Left lung (tissue), 10 donors: ENCODE results near the gene SLC9A9. TPM values are rescaled to one million over a fixed set of nuclear protein-coding genes. Genes with fewer than 3 reads are reported as not detected.
A peak's percentile ranks its signal among the peaks of the same experiment; 100 is the strongest.

ENCODE experiments used
- ATAC-seq: fragments of 200-7000 bp; cut with Tn5 transposase; one replicate; pipeline ENCODE4 v1.9.1; 2020; ENCODE audit warnings: moderate library complexity
- DNase-seq, 4 donors: peaks; one replicate each; pipeline ENCODE4 v3.0.0-alpha.2; 2013 to 2020
- H3K27ac ChIP-seq, 2 donors: fragments of 200-600 bp; sonication (generic) in 1 of 2; one replicate each; pipeline versions ENCODE4 v1.5.0 to v1.8.0; 2020 to 2021
- H3K27me3 ChIP-seq, 2 donors: fragments of 200-600 bp; sonication (generic) in 1 of 2; one replicate each; pipeline versions ENCODE4 v1.5.0 to v1.8.0; 2020 to 2021
- H3K36me3 ChIP-seq, 2 donors: fragments of 200-600 bp; sonication (generic) in 1 of 2; one replicate each; pipeline versions ENCODE4 v1.5.0 to v1.8.0; 2020 to 2021
- H3K4me1 ChIP-seq, 2 donors: fragments of 200-600 bp; one replicate each; pipeline ENCODE4 v1.8.0; 2021
- H3K4me3 ChIP-seq, 2 donors: fragments of 200-600 bp; sonication (generic) in 1 of 2; one replicate each; pipeline versions ENCODE4 v1.5.0 to v1.8.0; 2020 to 2021; ENCODE audit warnings: mild to moderate bottlenecking in 1 of 2
- H3K9me3 ChIP-seq, 2 donors: fragments of 200-600 bp; sonication (generic) in 1 of 2; one replicate each; pipeline versions ENCODE4 v1.5.0 to v1.8.0; 2020 to 2021
- CTCF ChIP-seq, 2 donors: fragments of 200-600 bp; sonication (generic) in 1 of 2; IDR thresholded peaks; one replicate each; pipeline versions ENCODE4 v1.5.0 to v1.8.0; 2021; ENCODE audit warnings: antibody characterized with exemption in 2 of 2
- intact Hi-C, 2 donors: fragments of 100-400 bp; cut with DNase I; formaldehyde crosslinking; loops; one replicate each; pipeline versions ENCODE4 v1.11.2 to v1.14.2; 2022
- polyA plus RNA-seq, 6 donors: library from polyadenylated mRNA; unstranded; fragments of 120-200 nt; gene quantifications; one replicate each; pipeline ENCODE4 v1.2.1, GENCODE V29; 2013; ENCODE audit not compliant: insufficient read length in 6 of 6
- total RNA-seq, 2 donors: library from RNA; stranded (reverse); fragmentation: NEBNext Ultra II Directional; extraction: Animal tissue kit (Norgen Biotek cat#: 25700); gene quantifications; one replicate each; pipeline ENCODE4 v1.2.1, GENCODE V29; 2021
- donor health status: DM: no; HTN: yes; CAD: no.
- donor health status: DM: no; HTN: no; CAD: no.

Gene SLC9A9
- total and polyA plus RNA-seq, 8 donors, result 13.9 to 19.6 (median 16.8) TPM

DNA sequence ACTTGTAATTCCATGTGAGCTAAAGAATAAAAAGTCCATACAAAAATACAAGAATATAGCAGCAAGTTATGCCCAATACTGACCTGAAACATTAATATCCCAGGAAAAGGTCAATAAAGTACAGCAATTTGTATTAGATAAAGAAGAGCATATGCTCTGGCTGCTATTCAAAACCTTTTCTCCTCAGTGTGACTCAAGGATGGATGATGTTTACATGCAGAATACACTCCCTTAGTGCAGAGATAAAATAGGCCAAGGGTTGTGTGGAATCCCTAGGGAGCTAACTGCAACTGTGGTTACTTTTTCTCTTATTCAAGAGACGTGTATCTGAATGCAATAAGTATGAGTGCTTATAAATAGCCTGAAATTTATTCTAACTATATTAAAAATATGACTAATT, 78.7 kb downstream of the SLC9A9 start:
- peaks cover 0 to 6% of the 10 kb centered on the region in 2 donors for H3K4me1 ChIP-seq
- H3K27ac ChIP-seq, result no peak overlapping the region
- H3K36me3 ChIP-seq, result no peaks in the 10 kb centered on the region
- DNase-seq (no peak), ATAC-seq (no peak)
- H3K27me3 ChIP-seq, result no peaks in the 10 kb centered on the region
- H3K4me3 ChIP-seq, result no peak overlapping the region
- intact Hi-C loops, result no loop called here
- H3K9me3 ChIP-seq, result no peaks in the 10 kb centered on the region
- no peak for TF ChIP-seq CTCF (IDR thresholded peaks at IDR 0.05)

DNA sequence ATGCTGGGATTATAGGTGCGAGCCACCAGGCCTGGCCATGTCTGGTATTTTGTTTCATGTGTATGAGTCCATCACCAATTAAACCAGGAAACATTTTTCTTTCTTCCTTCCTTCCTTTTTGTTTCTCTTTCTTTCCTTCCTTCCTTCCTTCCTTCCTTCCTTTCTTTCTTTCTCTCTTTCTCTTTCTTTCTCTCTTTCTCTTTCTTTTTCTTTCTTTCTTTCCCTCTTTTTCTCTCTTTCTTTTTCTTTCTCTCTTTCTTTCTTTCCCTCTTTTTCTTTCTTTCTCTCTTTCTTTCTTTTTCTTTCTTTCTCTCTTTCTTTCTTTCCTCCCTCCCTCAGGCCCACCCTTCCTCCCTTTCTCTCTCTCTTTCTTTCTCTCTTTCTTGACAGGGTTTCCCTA, 83.4 kb downstream of the SLC9A9 start:
- H3K4me1 ChIP-seq, result no peaks in the 10 kb centered on the region
- no peak for TF ChIP-seq CTCF (IDR thresholded peaks at IDR 0.05)
- H3K4me3 ChIP-seq, result no peak overlapping the region
- H3K9me3 ChIP-seq, result no peaks in the 10 kb centered on the region
- H3K36me3 ChIP-seq, result no peaks in the 10 kb centered on the region
- H3K27me3 ChIP-seq, result no peaks in the 10 kb centered on the region
- no peak overlapping the region for H3K27ac ChIP-seq
- ATAC-seq (no peak), DNase-seq (no peak)
- intact Hi-C loops, result no loop called here

DNA sequence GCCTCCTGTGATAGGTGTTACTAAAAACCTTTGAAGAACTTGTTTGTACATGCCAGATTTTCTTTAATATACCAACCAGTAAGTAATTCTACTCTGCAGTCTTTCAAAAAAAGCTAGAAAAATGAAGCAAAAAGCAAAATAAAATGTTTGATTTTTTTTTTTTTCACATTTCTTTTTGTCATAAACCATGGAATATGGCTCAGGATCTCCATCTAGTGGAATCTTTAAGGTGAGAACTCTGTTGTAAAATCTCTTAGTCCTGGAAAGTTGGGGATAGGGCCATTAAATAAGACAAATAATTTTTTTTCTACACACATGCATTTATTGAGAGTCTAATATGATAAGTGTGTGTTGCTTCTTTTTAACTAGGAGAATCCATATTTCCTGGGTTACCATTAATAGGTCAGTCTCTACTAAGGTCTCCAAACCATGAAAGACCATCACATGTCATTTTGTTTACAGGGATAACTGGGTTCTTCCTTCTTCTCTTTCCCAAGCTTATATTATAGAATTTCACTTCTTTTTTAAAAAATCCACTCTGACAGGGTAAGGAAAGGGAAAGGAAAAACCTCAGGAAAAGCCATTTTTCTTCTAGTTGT, 84.6 kb downstream of the SLC9A9 start:
- H3K27me3 ChIP-seq, result no peaks in the 10 kb centered on the region
- peak in 1 of 4 donors; percentile 61 for DNase-seq
- H3K27ac ChIP-seq, result no peak overlapping the region
- intact Hi-C loops, result no loop called here
- no peaks in the 10 kb centered on the region for H3K36me3 ChIP-seq
- no peaks in the 10 kb centered on the region for H3K4me1 ChIP-seq
- H3K9me3 ChIP-seq, result no peaks in the 10 kb centered on the region
- H3K4me3 ChIP-seq, result no peak overlapping the region
- TF ChIP-seq CTCF (IDR thresholded peaks at IDR 0.05), result no peak
- no peak for ATAC-seq

DNA sequence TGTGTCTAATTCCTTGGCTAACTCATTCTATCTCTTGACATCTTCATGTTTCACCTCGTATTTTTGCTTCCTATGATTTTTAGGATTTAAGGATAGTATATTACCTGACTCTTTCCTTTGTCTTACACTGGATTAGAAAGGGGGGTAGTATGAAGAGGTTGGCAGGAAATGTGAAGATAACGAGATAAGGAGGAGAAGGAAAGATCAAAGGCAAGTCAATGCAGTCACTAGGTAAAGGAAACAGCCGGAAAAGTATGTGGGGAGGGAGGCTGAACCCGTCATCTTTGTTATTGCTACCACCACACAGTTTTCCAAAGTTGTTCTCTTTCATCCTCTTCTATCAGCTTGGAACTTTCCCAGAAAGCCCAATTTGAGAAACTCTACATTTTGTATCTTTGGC, 90.6 kb downstream of the SLC9A9 start:
- intact Hi-C loops, result no loop called here
- TF ChIP-seq CTCF (IDR thresholded peaks at IDR 0.05), result no peak
- no peak for ATAC-seq
- H3K36me3 ChIP-seq, result no peaks in the 10 kb centered on the region
- H3K4me1 ChIP-seq, result no peaks in the 10 kb centered on the region
- no peak overlapping the region for H3K27ac ChIP-seq
- no peak overlapping the region for H3K4me3 ChIP-seq
- no peaks in the 10 kb centered on the region for H3K9me3 ChIP-seq
- no peak for DNase-seq
- H3K27me3 ChIP-seq, result no peaks in the 10 kb centered on the region

- no peaks in the 10 kb centered on the region for H3K9me3 ChIP-seq
- H3K4me1 ChIP-seq, result peaks cover 0 to 12% of the 10 kb centered on the region in 2 donors
- H3K36me3 ChIP-seq, result no peaks in the 10 kb centered on the region
- intact Hi-C loops, result no loop called here
- ATAC-seq, result no peak
- H3K27ac ChIP-seq, result no peak overlapping the region
- TF ChIP-seq CTCF (IDR thresholded peaks at IDR 0.05), result no peak
- H3K27me3 ChIP-seq, result no peaks in the 10 kb centered on the region
- H3K4me3 ChIP-seq, result no peak overlapping the region
- DNase-seq, result no peak
These were observed 92.3 kb downstream of the SLC9A9 start for GRCh38 chr3:143755978-143756377.
